ENCODE measurements around the gene EEF1AKMT1. TPM values are rescaled to one million over a fixed set of nuclear protein-coding genes. Genes with fewer than 3 reads are reported as not detected.
"Not testable (repeated sequence)": the region's sequence is repeated elsewhere in the genome, so short reads cannot be mapped to it uniquely, and the experiment has no call there.

The EEF1AKMT1 gene
- polyA plus RNA-seq, 1 experiment: 5.8 TPM

DNA sequence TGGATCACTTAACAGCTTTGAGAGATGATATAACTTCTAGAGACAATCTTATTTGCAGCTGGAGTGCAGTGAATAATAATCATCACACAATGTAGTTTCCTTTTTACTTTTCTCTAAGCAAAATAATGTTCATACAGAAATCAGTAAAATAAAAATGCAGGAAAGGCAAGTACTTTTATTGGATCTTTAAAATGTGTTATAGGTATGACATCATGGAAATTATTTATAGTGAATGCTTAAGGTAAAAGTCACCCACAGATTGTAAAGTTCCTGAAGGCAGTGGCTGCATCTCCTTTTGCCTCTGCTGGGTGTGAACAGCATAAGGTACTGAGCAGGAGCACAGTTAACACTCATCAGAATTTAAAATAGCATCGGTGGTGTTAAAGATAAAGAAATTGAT, 87.6 kb downstream of the EEF1AKMT1 start:
- no peaks in the 10 kb centered on the region for H3K27me3 ChIP-seq (ENCODE audit: control insufficient read depth, insufficient read depth, low read length)
- TF ChIP-seq, protein P1, sequence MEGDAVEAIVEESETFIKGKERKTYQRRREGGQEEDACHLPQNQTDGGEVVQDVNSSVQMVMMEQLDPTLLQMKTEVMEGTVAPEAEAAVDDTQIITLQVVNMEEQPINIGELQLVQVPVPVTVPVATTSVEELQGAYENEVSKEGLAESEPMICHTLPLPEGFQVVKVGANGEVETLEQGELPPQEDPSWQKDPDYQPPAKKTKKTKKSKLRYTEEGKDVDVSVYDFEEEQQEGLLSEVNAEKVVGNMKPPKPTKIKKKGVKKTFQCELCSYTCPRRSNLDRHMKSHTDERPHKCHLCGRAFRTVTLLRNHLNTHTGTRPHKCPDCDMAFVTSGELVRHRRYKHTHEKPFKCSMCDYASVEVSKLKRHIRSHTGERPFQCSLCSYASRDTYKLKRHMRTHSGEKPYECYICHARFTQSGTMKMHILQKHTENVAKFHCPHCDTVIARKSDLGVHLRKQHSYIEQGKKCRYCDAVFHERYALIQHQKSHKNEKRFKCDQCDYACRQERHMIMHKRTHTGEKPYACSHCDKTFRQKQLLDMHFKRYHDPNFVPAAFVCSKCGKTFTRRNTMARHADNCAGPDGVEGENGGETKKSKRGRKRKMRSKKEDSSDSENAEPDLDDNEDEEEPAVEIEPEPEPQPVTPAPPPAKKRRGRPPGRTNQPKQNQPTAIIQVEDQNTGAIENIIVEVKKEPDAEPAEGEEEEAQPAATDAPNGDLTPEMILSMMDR (IDR thresholded peaks at IDR 0.05; ENCODE audit: insufficient read depth, low read depth, low read length): no peak
- CTCF ChIA-PET: no interaction called here
- H3K4me3 ChIP-seq (ENCODE audit: low read depth, low read length): no peak overlapping the region
- DNase-seq (ENCODE audit: low read depth): no peak
- H3K36me3 ChIP-seq (ENCODE audit: control insufficient read depth, insufficient read depth, low read length): no peaks in the 10 kb centered on the region
- POLR2A ChIA-PET: no interaction called here

- TF ChIP-seq, protein P1 (IDR thresholded peaks at IDR 0.05; ENCODE audit: insufficient read depth, low read depth, low read length): no peak
- no peaks in the 10 kb centered on the region for H3K36me3 ChIP-seq (ENCODE audit: control insufficient read depth, insufficient read depth, low read length)
- no peaks in the 10 kb centered on the region for H3K27me3 ChIP-seq (ENCODE audit: control insufficient read depth, insufficient read depth, low read length)
- CTCF ChIA-PET: interaction anchor here (0.8 kb wide), 1 partner anchor 46 kb away, joined by 3 read pairs; no protein-coding TSS in a partner anchor
- no peak for DNase-seq (ENCODE audit: low read depth)
- H3K4me3 ChIP-seq (ENCODE audit: low read depth, low read length): no peak overlapping the region
- POLR2A ChIA-PET: no interaction called here
Measured at GRCh38 chr13:20685092-20685491, 88.7 kb downstream of the EEF1AKMT1 start.

DNA sequence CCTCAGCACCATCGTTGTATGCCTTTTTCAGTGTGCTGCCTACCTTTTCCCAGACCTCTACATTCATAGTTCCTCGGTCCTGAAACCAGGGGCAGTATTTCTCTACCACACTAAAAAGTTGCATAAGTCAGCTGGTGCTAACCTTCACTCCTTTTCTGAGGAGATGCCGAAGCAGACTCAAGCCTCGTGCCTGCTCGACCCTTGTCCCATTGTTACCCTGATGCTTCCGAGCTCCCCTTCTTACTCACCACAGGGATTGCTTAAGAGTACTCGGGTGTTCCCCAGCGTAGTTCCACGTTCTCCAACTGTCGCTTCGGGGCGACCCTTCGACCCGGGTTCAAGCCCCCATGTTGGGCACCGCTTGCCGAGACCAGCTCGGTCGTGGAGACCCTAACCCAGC, 89.2 kb downstream of the EEF1AKMT1 start:
- Histone ChIP-seq H3K4me3 (ENCODE audit: low read depth, low read length) (no peak overlapping the region), H3K27me3 (ENCODE audit: control insufficient read depth, insufficient read depth, low read length) (no peaks in the 10 kb centered on the region), H3K36me3 (ENCODE audit: control insufficient read depth, insufficient read depth, low read length) (no peaks in the 10 kb centered on the region)
- CTCF ChIA-PET: interaction anchor here (0.8 kb wide), 1 partner anchor 46 kb away, joined by 3 read pairs; no protein-coding TSS in a partner anchor
- TF ChIP-seq, protein P1 (IDR thresholded peaks at IDR 0.05; ENCODE audit: insufficient read depth, low read depth, low read length): no peak
- POLR2A ChIA-PET: no interaction called here
- DNase-seq (ENCODE audit: low read depth): no peak

GRCh38 chr13:20684041-20684440, 89.7 kb downstream of the EEF1AKMT1 start:
- DNase-seq (ENCODE audit: low read depth): no peak
- H3K27me3 ChIP-seq (ENCODE audit: control insufficient read depth, insufficient read depth, low read length): no peaks in the 10 kb centered on the region
- ChIA-PET CTCF (interaction anchor here (0.8 kb wide), 1 partner anchor 47 kb away, joined by 3 read pairs; no protein-coding TSS in a partner anchor), POLR2A (no interaction called here)
- TF ChIP-seq, protein P1 (IDR thresholded peaks at IDR 0.05; ENCODE audit: insufficient read depth, low read depth, low read length): no peak
- H3K4me3 ChIP-seq (ENCODE audit: low read depth, low read length): no peak overlapping the region
- no peaks in the 10 kb centered on the region for H3K36me3 ChIP-seq (ENCODE audit: control insufficient read depth, insufficient read depth, low read length)

DNA sequence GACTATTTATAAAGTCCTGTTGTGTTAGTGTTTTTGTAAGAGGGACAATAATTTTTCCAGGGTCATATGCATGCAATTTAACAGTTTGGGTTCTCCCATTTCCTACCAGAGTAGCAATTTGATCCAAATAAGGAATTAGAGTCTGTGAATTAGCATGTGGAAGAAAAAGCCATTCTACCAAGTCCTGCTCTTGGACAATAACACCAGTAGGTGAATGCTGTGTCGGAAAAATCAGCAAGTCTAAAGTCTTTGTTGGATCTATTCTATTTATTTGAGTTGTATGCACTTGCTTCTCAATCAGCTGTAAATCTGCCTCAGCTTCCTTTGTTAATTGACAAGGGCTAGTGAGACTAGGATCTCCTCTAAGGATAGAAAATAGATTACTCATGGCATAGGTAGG, 91.7 kb downstream of the EEF1AKMT1 start:
- POLR2A ChIA-PET: no interaction called here
- TF ChIP-seq, protein P1 (IDR thresholded peaks at IDR 0.05; ENCODE audit: insufficient read depth, low read depth, low read length): no peak

GRCh38 chr13:20681481-20681880, 92.3 kb downstream of the EEF1AKMT1 start:
- H3K27me3 ChIP-seq (ENCODE audit: control insufficient read depth, insufficient read depth, low read length); H3K4me3 ChIP-seq (ENCODE audit: low read depth, low read length); H3K36me3 ChIP-seq (ENCODE audit: control insufficient read depth, insufficient read depth, low read length); POLR2A ChIA-PET: not testable (repeated sequence)
- CTCF ChIA-PET: interaction anchor here (0.7 to 1.6 kb wide), 3 partner anchors 9 to 22 kb away, joined by 3 to 5 read pairs (median 3); partner anchors contain the start of gene IL17D
- DNase-seq (ENCODE audit: low read depth): peak; percentile 60

More for the DNA sequence above, 91.7 kb downstream of the EEF1AKMT1 start:
- Histone ChIP-seq H3K36me3 (ENCODE audit: control insufficient read depth, insufficient read depth, low read length) (no peaks in the 10 kb centered on the region), H3K27me3 (ENCODE audit: control insufficient read depth, insufficient read depth, low read length) (no peaks in the 10 kb centered on the region), H3K4me3 (ENCODE audit: low read depth, low read length) (no peak overlapping the region)
- no peak for DNase-seq (ENCODE audit: low read depth)
- CTCF ChIA-PET: interaction anchor here (0.7 to 1.6 kb wide), 3 partner anchors 10 to 22 kb away, joined by 3 to 5 read pairs (median 3); partner anchors contain the start of gene IL17D

Data from BJ (cell line).